Colonic mucosa (tissue), 4 donors: Measurements from ENCODE around the gene AP4M1. TPM values are rescaled to one million over a fixed set of nuclear protein-coding genes. Genes with fewer than 3 reads are reported as not detected.

Experiments used
- DNase-seq: peaks from one replicate; pipeline ENCODE4 v3.0.0-alpha.2; 2020
- H3K27ac ChIP-seq: fragments of 200-600 bp; one replicate; pipeline ENCODE4 v1.8.0; 2021
- H3K27me3 ChIP-seq: fragments of 200-600 bp; one replicate; pipeline ENCODE4 v1.8.0; 2021
- H3K36me3 ChIP-seq: fragments of 200-600 bp; one replicate; pipeline ENCODE4 v1.8.0; 2021
- H3K4me1 ChIP-seq: fragments of 200-600 bp; one replicate; pipeline ENCODE4 v1.8.0; 2021; ENCODE audit warnings: mild to moderate bottlenecking
- H3K4me3 ChIP-seq: fragments of 200-600 bp; one replicate; pipeline ENCODE4 v1.8.0; 2021
- H3K9ac ChIP-seq, 2 donors: one replicate each; pipeline ENCODE4 v1.7.0; 2013; ENCODE audit warnings: control low read depth in 2 of 2, low read depth in 2 of 2, low read length in 2 of 2
- H3K9me3 ChIP-seq: fragments of 200-600 bp; one replicate; pipeline ENCODE4 v1.8.0; 2021
- CTCF ChIP-seq: fragments of 200-600 bp; IDR thresholded peaks from one replicate; pipeline ENCODE4 v1.8.0; 2022; ENCODE audit warnings: antibody characterized with exemption, mild to moderate bottlenecking
- intact Hi-C: fragments of 100-400 bp; cut with DNase I; formaldehyde crosslinking; loops from one replicate; pipeline ENCODE4 v1.14.1; 2022
- total RNA-seq, 2 donors: library from RNA; stranded (reverse); fragmentation: NEBNext Ultra II Directional in 1 of 2; extraction: Animal tissue kit (Norgen Biotek cat#: 25700) in 1 of 2; gene quantifications; one replicate each; pipeline ENCODE4 v1.2.1, GENCODE V29; 2021
- donor health status: healthy.
- donor health status: DM: no; HTN: no; CAD: no.
- donor health status: DM: no; HTN: no; CAD: no.

The AP4M1 gene
- total RNA-seq, 2 donors from 2014 or later, result 17.8 to 23.6 TPM

DNA sequence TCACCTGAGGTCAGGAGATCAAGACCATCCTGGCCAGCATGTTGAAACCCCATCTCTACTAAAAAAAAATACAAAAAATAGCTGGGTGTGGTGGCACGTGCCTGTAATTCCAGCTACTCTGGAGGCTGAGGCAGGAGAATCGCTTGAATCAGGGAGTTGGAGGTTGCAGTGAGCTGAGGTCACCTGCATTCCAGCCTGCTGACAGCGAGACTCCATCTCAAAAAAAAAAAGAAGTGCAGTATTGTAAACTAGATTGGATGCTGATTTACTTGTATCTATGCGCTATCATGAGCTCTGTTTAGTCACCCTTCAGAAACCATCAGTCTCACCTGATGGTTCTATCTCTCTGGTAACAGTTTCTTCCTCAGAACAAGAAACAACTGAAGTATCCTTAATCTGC lies 38.1 kb upstream of the AP4M1 start:
- no peaks in the 10 kb centered on the region for H3K36me3 ChIP-seq
- no peaks in the 10 kb centered on the region for H3K4me1 ChIP-seq
- intact Hi-C loops, result no loop called here
- no peaks in the 10 kb centered on the region for H3K27me3 ChIP-seq
- no peak overlapping the region for H3K4me3 ChIP-seq
- no peak for DNase-seq
- no peak overlapping the region for H3K27ac ChIP-seq
- no peak overlapping the region for H3K9ac ChIP-seq
- no peaks in the 10 kb centered on the region for H3K9me3 ChIP-seq
- no peak for TF ChIP-seq CTCF

DNA sequence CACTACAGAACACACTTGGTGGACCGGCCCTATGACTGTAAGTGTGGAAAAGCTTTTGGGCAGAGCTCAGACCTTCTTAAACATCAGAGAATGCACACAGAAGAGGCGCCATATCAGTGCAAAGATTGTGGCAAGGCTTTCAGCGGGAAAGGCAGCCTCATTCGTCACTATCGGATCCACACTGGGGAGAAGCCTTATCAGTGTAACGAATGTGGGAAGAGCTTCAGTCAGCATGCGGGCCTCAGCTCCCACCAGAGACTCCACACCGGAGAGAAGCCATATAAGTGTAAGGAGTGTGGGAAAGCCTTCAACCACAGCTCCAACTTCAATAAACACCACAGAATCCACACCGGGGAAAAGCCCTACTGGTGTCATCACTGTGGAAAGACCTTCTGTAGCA lies 37.3 kb upstream of the AP4M1 start:
- no peak overlapping the region for H3K9ac ChIP-seq
- no peak for TF ChIP-seq CTCF
- no peaks in the 10 kb centered on the region for H3K9me3 ChIP-seq
- H3K27me3 ChIP-seq, result no peaks in the 10 kb centered on the region
- no peaks in the 10 kb centered on the region for H3K36me3 ChIP-seq
- no peak for DNase-seq
- no peak overlapping the region for H3K27ac ChIP-seq
- H3K4me1 ChIP-seq, result no peaks in the 10 kb centered on the region
- intact Hi-C loops, result no loop called here
- H3K4me3 ChIP-seq, result no peak overlapping the region

GRCh38 chr7:100065452-100066186 lies 35.8 kb upstream of the AP4M1 start:
- no peak overlapping the region for H3K27ac ChIP-seq
- DNase-seq, result no peak
- no peak overlapping the region for H3K9ac ChIP-seq
- TF ChIP-seq CTCF, result no peak
- intact Hi-C loops, result no loop called here
- H3K9me3 ChIP-seq, result no peaks in the 10 kb centered on the region
- H3K4me1 ChIP-seq, result no peaks in the 10 kb centered on the region
- no peaks in the 10 kb centered on the region for H3K36me3 ChIP-seq
- H3K4me3 ChIP-seq, result no peak overlapping the region
- H3K27me3 ChIP-seq, result no peaks in the 10 kb centered on the region

- Histone ChIP-seq H3K9ac (no peak overlapping the region), H3K27me3 (no peaks in the 10 kb centered on the region), H3K9me3 (peaks cover 8% of the 10 kb centered on the region), H3K4me1 (no peaks in the 10 kb centered on the region), H3K4me3 (no peak overlapping the region), H3K36me3 (peaks cover 9% of the 10 kb centered on the region), H3K27ac (no peak overlapping the region)
- intact Hi-C loops, result no loop called here
- DNase-seq, result no peak
- no peak for TF ChIP-seq CTCF
These were observed 34.5 kb upstream of the AP4M1 start for GRCh38 chr7:100066953-100067352.

DNA sequence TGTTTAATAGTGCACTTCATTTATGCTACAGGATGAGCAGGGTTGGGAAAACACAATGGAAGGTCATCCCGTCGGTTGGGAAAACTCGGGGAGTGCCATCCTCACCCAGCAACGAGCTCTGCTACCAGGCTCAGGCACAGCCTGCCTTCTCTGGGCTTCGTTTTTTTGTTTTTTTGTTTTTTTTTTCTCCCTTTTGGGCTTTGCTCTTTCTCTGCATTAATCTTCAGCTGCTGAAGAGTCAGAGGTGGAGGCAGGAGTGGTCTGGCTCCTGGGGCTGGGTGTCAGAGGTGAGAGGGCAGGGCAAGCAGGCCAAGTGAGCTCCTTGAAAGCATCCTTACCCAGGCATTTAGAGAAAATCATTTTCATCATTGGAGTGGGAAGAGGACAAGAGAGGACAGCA lies 31.5 kb upstream of the AP4M1 start:
- intact Hi-C loops, result no loop called here
- no peak for TF ChIP-seq CTCF
- H3K9ac ChIP-seq, result no peak overlapping the region
- DNase-seq, result no peak
- H3K27me3 ChIP-seq, result no peaks in the 10 kb centered on the region
- no peaks in the 10 kb centered on the region for H3K4me1 ChIP-seq
- H3K27ac ChIP-seq, result no peak overlapping the region
- H3K9me3 ChIP-seq, result peaks cover 8% of the 10 kb centered on the region
- no peak overlapping the region for H3K4me3 ChIP-seq
- H3K36me3 ChIP-seq, result peaks cover 36% of the 10 kb centered on the region
